HG03565 (cell line): Measurements from ENCODE around the gene FUT2.
"Not testable (repeated sequence)": the region's sequence is repeated elsewhere in the genome, so short reads cannot be mapped to it uniquely, and the experiment has no call there.

ENCODE experiments used
- ATAC-seq: cut with Tn5 transposase; IDR thresholded peaks from one replicate; pipeline ENCODE4 v1.9.1; 2021; ENCODE audit warnings: mild to moderate bottlenecking, moderate library complexity; ENCODE audit not compliant: unreplicated experiment

The FUT2 gene

GRCh38 chr19:48670699-48671445, 24.9 kb upstream of the FUT2 start:
- ATAC-seq: no peak

DNA sequence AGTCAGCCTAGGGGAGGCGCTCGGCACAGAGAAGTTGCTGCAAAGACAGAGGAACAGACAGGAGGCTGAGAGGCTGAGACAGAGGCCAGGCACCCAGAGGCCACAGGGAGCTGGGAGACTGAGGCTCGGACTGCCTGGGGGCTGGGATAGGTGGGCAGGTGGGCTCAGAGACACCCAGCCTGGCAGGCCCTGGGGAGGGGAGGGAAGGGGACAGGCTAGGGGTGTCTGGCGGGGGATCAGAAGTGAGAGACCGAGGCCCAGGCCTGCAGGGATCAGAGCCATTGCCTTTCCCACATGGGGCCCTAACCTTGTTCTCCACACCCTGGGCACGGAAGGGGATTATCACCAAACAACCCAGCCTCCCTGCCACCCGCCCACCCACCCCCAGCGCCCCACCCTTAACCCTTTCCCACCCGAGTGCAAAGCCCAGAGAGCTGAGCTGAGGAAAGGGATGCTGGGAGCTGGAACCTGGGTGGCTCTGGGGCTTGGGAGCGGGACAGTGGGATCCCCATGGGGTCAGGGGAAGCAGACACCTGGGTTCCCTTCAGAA, 24.2 kb upstream of the FUT2 start:
- no peak for ATAC-seq

DNA sequence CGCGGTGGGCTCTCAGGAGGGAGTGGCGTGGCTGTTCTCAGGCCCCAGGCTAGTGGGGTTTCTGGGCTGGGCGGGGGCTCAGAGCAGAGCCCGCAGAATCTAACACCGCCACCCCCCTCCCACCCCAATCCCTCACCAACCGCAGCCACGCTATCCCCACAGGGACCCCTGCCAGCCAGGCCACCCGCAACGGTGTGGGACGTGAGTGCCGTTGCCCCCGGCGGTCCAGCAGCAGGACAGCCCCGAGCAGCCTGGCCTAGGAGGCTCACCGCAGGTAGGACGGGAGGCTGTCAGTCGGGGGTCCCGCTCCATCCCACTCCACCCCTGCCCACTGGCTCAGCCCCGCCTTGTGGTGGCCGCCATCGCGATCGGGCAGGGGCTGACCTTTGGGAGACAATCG, 22.8 kb upstream of the FUT2 start, which contains the start of gene NTN5:
Gene NTN5 (minus strand): TSS at position 24 of the 400 bp plus-strand sequence. CDS start 2,031 bp downstream, outside the sequence.
- ATAC-seq: no peak

DNA sequence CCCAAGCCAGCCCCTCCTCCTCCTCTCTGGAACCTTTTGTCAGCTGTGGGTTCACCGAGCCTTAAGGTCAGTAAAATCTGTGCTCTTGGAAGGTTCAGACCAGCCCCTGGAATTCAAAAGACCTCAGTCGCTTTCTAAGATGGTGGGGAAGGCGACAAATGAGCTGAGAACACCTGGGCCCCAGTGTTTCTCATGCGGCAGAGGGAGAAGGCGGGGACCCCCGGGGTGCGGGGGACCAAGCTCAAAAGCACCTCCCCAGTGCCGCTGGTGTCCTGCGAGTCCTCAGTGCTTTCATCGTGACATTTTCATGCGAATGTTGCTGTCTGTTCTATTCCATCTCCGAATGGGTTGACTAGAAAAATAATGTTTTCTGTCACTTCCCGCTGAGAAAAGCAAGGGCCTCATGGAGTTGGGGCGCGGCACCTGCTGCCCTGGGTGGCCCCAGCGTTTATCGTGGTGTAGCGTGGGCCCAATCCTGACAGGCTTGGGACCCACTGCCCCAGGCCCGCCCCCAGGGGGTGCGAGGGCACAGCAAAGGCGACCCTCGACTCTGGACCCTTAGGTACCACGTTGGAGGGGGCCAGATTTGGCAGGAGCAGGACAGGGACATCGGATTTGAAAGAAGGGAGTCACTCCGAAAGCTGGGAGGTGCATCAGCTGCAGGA, 22.2 kb upstream of the FUT2 start:
- ATAC-seq: no peak

- ATAC-seq: no peak
These were observed 21.5 kb upstream of the FUT2 start for GRCh38 chr19:48674216-48674809.

DNA sequence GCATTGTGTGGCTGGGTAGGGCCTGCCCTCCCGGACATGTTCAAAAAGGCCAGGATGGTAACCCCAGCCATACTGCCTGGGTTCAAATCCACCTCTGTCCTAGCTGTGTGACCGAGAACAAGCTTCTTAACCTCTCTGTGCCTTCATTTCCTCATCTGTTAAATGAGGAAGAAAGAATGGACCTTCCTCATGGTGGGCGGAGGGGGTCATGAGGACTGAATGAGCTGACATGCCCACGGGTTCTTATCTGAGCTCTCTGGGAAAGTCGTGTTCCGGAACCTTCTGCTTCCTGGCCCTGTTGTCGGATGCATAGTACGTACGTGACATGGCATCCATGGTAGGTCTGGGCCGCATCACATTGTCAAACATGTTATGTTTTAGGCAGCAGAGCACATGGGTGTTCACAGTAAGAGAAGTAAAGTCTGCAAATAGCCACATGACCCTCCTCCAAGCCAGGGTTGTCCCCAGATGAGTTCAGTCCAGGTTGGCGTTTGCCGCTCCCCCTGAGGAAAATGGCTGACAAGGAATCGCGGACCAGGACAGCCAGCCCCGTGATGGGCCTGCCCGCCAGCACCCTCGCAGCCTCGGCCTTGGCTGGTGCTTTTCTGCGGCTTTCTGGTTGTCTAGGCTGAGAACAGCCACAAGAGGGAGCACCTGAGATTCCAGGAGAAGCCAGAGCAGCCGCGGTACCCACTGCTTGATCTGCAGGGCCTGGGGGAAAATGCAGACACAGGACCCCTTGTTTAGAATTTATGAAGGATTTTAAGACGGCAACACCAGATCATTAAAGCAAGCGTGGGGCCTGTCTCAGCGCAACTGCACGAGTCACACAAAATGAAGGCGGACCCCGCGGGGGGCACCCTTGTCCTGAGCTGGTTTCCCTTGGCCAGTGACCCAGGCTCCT, 20.6 kb upstream of the FUT2 start:
- ATAC-seq: no peak

- ATAC-seq: no peak
These were observed 19.3 kb upstream of the FUT2 start for GRCh38 chr19:48676487-48676886.

GRCh38 chr19:48676887-48677286, 18.9 kb upstream of the FUT2 start:
- ATAC-seq: no peak

DNA sequence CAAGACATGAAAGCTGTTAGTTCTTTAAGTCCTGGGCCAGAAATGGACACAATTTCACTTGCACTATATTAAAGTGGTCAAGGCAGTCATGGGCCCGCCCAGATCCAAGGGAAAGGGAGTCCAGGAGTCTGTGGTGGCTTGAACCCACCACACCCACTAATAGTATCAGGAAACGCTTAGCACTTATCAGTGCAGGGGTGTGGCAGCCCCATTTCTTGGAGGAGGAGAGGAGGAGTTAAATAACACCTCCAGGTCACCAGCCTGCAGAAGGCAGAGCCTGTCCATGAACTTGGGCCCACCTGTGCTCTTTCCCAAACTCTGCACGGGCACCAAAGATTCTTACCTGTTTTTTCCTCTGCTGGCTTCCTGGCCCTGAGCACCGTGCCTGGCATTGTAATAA, 17.6 kb upstream of the FUT2 start:
- no peak for ATAC-seq

DNA sequence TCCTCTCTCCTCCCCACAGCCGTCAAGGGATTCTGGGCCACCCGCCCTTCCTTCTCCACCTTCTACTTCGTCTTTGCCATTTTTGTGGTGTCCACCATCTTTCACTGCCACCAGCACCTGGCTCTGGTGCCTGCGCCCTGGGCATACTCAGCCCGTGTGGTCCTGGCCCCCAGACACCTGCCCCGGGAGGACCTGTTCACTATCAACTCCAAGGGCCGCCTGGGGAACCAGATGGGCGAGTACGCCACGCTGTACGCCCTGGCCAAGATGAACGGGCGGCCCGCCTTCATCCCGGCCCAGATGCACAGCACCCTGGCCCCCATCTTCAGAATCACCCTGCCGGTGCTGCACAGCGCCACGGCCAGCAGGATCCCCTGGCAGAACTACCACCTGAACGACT, 15.8 kb upstream of the FUT2 start:
- ATAC-seq: not testable (repeated sequence)

DNA sequence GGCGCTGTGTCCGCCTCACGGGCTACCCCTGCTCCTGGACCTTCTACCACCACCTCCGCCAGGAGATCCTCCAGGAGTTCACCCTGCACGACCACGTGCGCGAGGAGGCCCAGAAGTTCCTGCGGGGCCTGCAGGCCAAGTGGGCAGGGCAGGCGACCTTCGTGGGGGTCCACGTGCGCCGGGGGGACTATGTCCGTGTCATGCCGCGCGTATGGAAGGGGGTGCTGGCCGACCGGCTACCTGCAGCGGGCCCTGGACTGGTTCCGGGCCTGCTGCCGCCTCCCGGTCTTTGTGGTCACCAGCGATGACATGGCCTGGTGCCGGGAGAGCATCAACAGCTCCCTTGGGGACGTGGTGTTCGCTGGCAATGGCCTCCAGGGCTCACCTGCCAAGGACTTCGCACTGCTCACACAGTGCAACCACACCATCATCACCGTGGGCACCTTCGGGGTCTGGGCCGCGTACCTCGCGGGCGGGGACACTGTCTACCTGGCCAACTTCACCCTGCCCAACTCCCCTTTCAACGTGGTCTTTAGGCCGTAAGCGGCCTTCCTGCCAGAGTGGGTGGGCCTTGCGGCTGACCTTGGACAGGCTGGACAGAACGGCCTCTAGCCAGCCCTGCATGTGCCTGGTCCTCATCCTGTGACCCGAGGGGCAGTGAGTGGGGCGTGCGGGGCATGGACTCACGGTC, 15.2 kb upstream of the FUT2 start:
- no peak for ATAC-seq

- ATAC-seq: no peak
These were observed 14.7 kb upstream of the FUT2 start for GRCh38 chr19:48681127-48681470.

DNA sequence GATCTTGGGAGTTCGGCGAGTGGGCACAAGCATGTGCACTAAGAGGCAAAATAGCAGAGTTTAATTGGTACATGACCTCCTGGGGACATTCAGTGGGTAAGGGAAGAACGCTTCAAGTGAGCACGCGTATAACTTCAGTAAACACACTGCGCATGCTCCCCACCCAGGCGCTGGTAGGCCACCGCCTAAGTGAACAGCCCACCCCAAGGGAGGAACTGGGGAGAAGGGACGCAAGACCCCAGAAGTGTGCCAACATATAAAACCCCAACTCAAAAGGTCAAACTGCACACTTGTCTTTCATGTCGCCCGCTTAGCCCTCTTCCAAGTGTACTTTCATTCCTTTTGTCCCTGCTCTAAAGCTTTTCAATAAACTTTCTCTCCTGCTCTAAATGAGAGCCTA, 12.4 kb upstream of the FUT2 start:
- no peak for ATAC-seq

DNA sequence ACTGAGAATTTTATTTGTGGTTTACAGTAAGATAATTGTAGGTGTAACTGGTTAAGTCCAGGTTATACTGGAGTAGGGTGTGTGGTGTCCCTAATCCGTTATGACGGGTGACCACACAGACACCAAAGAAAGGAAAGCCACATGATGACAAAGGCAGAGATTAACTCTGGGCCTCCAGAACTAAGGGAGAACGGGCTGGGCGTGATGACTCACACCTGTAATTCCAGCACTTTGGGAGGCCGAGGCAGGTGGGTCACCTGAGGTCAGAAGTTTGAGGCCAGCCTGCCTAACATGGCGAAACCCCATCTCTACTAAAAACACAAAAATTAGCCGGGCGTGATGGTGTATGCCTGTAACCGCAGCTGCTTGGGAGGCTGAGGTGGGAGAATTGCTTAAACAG, 10.2 kb upstream of the FUT2 start:
- no peak for ATAC-seq

GRCh38 chr19:48686088-48686487, 9.7 kb upstream of the FUT2 start:
- ATAC-seq: no peak

DNA sequence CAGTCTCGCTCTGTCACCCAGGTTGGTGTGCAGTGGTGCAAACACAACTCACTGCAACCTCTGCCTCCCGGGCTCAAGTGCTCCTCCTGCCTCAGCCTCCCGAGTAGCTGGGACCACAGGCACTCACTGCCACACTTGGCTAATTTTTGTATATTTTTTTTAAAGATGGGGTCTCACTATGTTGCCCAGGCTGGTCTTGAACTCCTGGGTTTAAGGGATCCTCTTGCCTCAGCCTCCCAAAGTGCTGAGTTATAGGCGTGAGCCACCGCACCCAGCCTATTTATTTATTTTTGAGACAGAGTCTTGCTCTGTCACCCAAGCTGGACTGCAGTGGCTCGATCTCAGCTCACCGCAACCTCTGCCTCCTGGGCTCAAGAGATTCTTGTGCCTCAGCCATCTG, 9.1 kb upstream of the FUT2 start:
- ATAC-seq: not testable (repeated sequence)

DNA sequence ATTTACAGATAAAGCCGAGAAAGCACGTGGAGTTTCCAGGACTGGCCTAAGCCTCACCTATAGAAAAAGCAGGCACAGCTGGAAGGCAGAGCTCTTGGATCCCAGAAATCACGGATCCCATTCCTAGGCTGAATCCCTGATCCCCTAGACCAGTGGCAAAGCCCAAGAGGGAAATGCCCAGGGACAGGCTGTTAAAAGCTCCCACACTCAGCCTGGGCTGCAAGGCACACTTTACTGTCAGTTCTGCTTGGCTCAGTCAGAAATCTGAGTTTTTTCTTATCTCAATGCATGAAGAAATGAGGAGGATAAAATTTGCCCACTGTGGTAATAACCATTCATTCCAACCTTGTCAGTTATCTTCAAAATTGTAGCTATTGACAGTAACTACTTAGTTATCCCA, 8.0 kb upstream of the FUT2 start:
- ATAC-seq: no peak

DNA sequence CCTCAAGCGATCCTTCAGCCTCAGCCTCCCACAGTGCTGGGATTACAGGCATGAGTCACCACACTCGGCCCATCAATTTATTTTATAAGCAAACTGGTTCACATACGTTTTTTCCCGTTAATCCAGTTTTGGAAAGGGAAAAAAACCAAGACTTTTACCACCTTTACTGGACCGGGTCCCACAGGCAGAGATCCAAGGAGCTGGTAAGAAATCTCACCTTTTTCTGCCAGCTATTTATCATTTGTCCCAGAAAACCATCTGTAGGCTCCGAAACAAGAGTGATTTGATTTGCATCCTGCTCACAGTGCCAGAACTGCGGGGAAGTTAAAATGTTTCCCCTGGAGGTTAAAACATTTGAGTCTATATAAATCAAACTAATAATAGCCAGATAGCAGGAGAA, 6.3 kb upstream of the FUT2 start:
- no peak for ATAC-seq

GRCh38 chr19:48693629-48694028, 2.1 kb upstream of the FUT2 start:
- not testable (repeated sequence) for ATAC-seq

- no peak for ATAC-seq
These were observed 711 bp downstream of the FUT2 start for GRCh38 chr19:48696353-48697010.
